GM21786 (cell line): ENCODE data around the gene ARX.

Experiments used
- ATAC-seq: cut with Tn5 transposase; IDR thresholded peaks from one replicate; pipeline ENCODE4 v1.9.1; 2021; ENCODE audit not compliant: unreplicated experiment

Gene ARX

GRCh38 chrX:25001808-25002660 lies 13.7 kb downstream of the ARX start:
- no peak for ATAC-seq

GRCh38 chrX:24999511-24999910 lies 16.3 kb downstream of the ARX start:
- no peak for ATAC-seq

DNA sequence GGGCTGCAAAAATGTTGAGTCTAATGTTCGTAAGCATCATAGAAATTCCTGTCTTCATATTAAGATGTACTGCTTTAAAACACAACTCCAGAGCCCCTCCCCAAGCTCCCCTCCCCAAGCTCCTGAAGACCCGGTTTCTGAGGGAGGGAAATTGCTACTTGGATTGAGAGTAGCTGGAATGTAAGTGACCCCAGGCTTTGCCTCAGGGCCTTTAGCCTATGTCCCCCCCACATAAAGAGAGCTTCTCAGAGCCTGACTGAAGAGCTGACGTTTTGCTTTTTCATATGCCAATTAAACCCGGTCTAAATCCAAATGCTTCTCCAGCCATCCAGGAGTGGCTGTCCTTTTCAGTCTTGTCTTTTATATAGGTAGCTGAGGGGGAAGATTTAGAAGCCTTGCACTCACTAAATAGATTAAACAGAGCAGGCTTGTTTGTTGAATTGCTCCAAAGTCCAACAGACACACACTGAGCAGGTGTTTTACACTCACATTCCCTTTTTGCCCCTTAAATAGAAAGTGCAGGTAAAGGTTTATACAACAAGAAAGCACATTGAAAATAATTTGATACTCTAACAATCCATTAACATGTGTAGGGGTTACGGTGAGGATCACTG lies 19.6 kb downstream of the ARX start:
- no peak for ATAC-seq

DNA sequence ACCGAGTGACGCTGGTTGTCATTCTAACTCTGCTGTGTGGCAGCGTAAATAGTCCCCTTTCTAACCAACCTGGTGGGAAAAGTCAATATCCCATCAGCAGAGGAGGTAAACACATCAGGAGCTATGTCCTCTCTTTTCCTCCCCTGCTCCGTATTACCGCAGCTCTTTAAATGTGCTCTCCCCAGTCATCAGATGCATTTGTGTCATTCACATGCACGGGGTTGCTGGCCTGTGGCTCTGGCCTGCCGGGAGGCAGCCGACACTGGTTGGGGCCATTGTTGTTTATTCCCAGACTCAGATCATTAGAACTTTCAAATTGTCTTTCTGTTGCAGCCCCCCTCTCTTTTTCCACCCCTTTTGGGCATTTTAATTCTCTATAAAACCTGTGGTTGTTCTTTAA lies 21.9 kb downstream of the ARX start:
- no peak for ATAC-seq

DNA sequence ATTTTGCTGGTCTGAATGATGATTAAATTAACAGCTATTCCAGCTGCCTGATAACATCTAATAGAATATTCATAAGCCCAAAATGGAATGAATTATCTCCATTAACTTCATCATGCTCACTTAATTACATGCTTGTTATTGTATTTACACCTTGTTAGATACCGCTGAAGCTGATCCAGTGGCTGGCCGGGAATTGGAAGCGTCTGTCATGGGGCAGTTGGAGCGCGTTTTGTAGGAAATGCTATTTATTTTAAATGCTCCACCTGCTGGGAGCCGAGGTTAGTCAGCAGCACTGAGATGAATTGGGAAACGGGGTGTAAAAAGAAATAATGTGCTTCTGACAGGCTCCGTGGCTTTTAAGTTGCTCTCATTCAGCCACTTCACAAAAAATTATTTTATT lies 25.2 kb downstream of the ARX start:
- no peak for ATAC-seq

DNA sequence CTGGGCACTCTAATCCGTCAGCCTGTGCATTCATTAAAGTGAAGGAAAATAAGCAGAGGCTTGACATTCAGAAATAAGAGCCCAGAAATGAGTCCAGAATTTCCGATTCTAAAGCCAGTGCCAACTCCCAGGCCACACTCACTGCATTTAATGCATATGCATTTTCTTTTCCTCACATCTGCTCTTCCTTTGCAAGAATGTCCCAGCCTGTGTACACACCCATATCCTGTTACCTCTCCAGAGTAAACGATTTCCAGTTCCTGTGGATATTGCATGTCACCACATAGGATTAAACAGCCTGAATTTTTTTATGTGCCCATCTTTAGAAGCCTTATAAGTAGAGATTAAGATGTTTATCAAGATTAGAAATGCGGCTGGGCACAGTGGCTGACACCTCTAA lies 27.5 kb downstream of the ARX start:
- no peak for ATAC-seq

DNA sequence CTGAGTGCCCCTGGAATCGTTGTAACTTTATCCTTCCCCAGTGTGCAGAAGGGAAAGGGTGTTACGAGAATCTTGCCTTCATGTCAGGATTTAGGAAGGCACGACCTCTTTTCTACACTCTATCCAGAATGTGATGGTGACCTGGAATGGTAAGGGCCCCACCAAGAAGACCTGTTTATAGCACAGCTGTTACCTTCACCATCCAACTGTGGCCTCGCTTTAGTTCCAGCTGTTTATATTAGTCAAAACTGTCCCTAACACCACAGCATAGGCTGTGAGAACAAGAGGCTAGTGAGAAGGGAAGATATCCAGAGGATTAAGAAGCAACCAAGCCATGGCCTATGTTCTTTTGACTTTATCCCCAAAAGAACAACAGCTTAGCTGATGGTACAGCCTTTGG lies 28.0 kb downstream of the ARX start:
- no peak for ATAC-seq

- ATAC-seq, result no peak
Measured at GRCh38 chrX:24985120-24985519, 30.6 kb downstream of the ARX start.

DNA sequence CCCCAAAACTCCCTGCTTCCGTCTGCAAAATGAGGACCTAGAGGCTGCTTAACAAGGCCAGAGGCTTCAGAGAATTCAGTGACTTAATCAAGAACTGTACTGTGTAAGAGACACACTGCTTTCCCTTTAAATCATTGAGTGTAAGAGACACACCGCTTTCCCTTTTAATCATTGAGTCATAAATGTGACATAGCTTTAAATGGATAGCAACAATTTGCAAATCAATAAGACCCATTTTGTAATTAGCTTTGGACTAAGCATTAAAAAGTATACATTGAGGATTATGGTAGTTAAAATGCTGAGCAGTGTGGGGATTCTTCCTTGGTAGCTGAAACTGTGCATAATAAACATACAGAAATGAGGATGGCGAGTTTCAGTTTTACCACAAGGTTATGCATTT lies 31.8 kb downstream of the ARX start:
- ATAC-seq, result no peak

DNA sequence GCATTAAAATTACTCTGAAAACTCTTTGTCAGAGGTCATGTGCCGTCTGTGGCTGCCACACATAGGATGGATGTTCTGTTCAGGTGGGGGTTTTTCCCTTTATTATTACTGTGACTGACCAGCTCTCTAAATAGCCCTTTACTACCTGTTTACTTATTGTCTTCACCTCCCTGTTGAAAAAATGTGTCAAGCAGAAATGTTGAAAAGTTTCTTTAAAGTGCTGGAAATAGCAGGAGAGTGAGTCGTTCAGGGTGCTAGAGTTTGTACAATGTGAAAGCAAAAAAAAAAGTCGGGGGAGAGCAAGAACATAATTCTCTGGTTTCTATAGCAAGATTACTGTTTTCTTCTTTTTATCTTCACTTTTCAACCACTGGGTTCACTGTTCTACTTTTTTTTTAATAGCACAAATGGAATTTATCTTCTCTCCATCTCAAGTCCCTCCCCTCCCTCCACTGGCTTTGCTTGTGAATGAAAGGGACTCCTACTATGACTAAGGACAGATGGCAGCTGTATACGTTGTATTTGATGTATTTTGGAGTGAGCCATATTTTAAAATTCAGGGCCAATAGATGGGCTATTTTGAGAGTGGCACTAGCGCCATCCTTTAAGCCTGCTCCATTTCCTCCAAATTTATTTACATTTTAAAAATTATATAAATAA lies 33.3 kb downstream of the ARX start:
- peak; percentile 48 for ATAC-seq

DNA sequence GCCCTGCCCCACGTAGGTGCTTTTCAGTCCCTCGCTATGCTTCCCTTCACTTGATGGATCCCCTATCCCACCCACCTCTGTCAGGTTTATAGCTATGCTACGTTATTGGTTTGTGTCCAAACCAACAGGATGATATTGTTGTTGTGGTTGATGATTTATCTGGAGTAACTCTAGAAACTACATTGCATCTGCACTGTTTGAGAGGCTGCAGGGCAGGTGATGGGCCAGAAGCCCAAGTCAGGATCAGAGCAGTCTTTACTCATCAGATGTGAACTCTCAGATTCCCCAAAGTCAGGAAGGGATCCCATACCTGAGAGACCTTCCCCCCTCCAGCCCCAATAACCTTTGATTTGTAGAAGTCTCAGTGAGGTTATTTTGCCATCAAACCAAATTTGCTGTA lies 34.7 kb downstream of the ARX start:
- ATAC-seq, result no peak

- no peak for ATAC-seq
Measured at GRCh38 chrX:24979081-24979480, 36.7 kb downstream of the ARX start.

DNA sequence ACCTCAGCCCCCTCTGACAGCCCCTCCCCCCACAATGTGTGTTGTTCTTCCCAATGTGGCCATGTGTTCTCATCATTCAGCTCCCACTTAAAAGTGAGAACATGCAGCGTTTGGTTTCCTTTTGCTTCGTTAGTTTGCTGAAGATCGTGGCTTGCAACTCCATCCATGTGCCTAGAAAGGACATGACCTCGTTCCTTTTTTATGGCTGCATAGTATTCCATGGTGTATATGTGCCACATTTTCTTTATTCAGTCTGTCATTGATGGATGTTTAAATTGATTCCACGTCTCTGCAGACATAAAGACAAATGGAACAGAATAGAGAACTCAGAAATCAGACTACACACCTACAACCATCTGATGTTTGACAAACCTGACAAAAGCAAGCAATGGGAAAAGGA lies 46.0 kb downstream of the ARX start:
- ATAC-seq, result no peak

DNA sequence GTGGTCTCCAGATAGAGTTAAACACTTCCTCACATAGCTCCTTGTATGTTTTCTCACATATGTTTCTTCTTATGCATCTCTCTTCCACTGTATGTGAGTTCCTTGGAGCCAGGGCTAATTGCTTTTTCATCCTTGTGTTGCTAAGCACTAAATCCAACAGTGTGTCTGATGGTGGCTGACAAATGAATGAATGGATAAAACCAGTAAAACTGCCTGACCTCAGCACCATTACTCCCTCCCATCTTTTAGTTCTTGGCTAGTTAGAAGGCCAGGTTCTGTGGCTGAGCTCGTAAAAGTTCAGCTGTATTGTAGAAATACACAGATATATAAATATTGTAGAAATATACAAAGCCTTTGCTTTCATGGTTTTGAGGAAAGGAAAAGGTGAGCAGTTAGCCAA lies 50.4 kb downstream of the ARX start:
- no peak for ATAC-seq

GRCh38 chrX:24963823-24964222 lies 51.9 kb downstream of the ARX start:
- no peak for ATAC-seq

DNA sequence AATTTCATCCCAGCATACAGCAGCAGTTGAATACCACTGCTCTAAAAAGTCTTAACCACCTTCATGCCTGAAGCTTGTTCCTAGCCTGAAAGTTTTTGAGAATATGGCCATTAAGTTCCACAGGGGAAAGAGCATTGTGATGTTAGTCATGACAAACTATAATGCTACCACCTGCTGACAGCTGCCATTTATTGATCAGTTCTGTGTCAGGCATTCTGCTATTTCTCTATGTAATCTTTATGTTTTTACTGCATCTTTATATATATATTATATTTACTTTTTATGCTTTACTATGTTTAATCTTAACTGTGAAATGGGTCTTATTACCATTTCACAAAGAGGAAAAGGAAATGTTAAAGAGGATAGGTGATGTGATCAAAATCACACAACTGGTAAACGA lies 54.0 kb downstream of the ARX start:
- ATAC-seq, result no peak

DNA sequence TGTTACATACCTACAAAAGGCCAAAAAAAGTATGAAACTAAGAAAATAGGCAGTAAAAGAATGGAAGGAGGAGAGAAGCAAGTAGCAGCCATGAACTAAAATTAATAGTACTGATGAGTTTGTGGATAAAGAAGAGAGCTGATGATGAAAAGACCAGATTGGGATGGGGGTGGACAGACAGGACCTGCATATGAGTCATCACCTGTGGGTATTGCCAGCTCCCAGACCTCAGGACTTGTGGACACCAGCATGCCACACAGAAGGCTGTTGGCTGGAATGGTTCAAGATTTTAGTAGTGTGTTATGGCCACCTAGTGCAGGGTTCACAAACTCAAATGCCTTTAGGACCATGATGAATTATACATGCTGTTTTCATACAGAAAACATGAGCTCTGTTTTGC lies 58.9 kb downstream of the ARX start:
- no peak for ATAC-seq

- no peak for ATAC-seq
Measured at GRCh38 chrX:24955372-24955930, 60.3 kb downstream of the ARX start.

DNA sequence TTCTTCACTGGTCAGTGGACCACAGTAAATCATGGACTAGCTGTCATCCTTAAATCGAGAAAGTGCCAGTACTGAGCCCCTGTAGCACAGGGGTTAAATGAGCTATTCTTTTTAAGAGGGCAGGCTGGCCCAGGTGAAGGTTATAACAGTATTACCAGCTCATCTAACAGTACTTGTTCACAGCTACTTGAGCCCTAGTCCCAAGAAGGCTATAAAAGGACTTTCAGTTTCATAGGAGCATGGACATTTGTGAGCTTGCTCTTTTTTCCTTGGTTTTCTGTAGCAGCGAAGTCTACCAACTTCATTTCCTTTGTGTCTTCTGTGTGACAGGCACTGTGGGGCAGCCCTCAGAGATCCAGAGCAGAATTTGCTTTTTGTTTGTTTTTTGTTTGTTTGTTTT lies 61.0 kb downstream of the ARX start:
- ATAC-seq, result no peak
